Stimulated activated CD8-positive, alpha-beta memory T cell treated with anti-CD3 and anti-CD28 coated beads, Interleukin-12 subunit alpha, Interleukin-12 subunit beta, amount 100 ng/mL, for 1 hour (primary cell): ENCODE data around the gene C22orf23.
"Not testable (repeated sequence)": the region's sequence is repeated elsewhere in the genome, so short reads cannot be mapped to it uniquely, and the experiment has no call there.

Experiments used
- DNase-seq: peaks from one replicate; pipeline ENCODE4 v3.0.0-alpha.2; 2020; ENCODE audit warnings: low read depth

C22orf23 gene

GRCh38 chr22:37982151-37982785 is 28.9 kb upstream of the C22orf23 start:
- DNase-seq: no peak

DNA sequence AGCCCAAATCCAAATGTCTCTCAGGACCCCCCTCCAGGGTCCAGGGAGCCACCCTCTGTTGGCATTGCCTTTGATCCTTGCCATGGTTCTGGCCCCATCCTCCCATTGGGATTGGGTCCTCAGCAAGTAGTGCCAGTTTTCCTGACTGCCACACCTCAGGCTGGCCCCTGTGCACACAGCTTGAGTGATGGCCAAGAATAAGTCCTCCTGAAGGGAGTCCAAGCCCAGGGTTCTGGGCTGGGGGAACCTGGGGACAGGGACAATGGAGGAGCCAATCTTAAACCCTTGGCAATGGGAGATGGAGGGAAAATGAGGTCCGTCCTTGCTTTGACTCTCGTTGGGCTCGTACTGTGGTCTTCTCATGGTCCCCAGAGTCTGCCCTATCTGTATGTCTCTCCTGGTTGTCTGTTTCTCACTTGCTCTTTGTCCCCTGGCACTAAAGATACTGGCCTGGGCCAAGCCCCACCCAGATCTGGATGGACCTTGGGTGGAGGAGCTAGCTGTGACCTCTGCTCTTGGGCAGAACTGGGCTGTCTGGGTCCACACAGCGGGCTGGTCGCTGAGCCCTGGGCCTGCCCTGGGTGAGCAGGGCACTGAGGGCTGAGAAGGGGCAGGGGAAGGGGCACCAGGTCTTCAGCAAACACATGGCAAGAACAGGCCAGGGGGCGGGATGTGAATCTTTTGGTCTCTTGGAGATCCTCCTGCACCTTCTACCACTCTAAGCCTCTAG is 28.0 kb upstream of the C22orf23 start:
- DNase-seq: no peak

- DNase-seq: no peak
Observed at GRCh38 chr22:37979782-37980181, 26.4 kb upstream of the C22orf23 start.

GRCh38 chr22:37976547-37976946 is 23.1 kb upstream of the C22orf23 start:
- DNase-seq: no peak

DNA sequence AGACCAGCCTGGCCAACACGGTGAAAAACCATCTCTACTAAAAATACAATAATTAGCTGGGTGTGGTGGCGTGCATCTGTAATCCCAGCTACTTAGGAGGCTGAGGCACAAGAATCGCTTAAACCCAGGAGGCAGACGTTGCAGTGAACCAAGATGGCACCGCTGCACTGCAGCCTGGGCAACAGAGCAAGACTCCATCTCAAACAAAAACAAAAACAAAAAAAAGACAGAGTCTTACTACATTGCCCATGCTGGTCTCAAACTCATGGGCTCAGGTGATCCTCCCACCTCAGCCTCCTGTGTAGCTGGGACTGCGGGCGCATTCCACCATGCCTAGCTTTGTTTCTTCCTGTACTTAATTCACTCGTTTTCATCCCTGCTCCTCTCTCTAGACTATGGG is 22.6 kb upstream of the C22orf23 start:
- not testable (repeated sequence) for DNase-seq

DNA sequence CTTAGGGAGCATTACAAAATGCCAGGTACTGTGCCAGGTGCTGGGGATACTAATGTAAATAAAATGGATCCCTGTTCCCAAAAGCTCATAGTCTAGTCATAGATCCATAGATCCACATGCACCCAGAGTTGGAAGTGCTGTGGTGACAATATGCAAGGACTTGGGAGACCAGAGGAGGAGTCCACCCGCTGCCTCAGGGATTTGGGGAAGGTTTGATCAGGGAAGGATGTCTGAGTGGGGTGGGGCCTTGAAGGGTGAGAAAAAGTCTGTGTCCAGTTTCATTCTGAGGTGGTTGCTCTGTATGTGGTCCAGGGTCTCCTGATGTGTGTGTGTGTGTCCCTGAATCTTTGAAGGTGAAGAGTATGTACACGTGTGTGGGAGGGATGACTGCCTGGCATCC is 21.8 kb upstream of the C22orf23 start:
- DNase-seq: no peak

- DNase-seq: no peak
Observed at GRCh38 chr22:37973271-37974170, 20.1 kb upstream of the C22orf23 start.

DNA sequence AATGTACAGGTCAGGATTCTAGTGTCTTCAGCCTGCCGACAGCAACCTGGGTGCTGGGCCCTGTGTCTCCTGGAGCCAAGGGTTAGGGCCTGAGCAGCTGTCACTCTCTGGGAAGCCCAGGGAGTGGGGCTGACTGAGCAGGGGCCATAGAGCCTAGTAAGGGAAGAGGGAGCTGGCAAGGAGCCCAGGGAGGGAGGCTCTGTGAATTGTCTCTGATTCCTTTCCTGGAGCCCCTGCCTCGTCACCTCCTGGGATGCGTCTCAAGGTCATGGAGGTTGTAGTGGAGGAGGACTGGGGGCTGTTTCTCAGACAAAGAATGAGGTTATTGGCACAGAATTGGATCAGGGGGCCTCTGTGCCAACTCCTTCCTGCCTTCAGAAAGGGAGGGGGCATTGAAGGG is 19.1 kb upstream of the C22orf23 start:
- no peak for DNase-seq

DNA sequence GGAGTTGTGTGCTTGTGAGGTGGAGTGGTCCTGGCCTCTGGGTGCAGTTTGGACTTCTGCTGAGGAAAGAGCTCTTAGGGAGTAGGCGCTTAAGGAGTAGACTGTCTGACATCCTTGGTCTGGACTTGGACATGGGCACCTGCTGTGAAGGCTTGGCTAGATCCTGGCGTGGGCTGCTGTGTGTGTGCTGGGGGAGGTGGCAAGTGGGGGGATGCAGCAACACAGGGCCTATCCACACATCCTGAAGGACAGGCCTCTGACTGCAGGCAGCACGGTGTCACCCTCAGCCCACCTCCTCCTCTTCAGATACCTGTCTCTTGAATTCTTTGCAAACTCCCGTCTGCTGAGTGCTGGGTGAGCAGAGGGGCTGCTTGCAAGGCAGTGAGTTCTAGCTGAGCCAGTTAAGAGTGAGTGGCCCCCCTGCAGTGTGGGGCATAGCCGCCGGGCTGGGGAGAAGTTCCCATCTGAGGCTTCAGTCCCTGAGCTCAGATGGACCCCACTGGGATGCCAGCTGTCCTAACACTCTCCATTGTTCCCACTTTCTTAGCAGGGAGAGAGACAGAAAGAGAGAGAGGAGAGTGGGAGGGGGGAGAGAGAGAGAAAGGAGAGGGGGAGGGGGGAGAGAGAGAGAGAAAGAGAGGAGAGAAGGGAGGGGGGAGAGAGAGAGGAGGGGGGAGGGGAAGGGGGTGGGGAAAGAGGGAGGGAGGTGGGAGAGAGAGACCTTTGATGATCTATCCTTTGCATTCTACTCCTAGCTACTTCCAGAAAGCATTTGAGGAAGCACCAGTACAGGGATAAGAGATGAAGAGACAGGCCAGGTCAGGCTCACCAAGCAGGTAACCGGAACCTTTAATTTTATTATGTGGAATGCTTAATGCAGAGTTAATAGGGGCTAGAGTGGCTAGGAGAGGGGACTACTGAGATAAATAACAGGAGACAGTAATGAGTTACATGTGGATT is 18.4 kb upstream of the C22orf23 start:
- no peak for DNase-seq

- no peak for DNase-seq
Observed at GRCh38 chr22:37970864-37971263, 17.5 kb upstream of the C22orf23 start.

DNA sequence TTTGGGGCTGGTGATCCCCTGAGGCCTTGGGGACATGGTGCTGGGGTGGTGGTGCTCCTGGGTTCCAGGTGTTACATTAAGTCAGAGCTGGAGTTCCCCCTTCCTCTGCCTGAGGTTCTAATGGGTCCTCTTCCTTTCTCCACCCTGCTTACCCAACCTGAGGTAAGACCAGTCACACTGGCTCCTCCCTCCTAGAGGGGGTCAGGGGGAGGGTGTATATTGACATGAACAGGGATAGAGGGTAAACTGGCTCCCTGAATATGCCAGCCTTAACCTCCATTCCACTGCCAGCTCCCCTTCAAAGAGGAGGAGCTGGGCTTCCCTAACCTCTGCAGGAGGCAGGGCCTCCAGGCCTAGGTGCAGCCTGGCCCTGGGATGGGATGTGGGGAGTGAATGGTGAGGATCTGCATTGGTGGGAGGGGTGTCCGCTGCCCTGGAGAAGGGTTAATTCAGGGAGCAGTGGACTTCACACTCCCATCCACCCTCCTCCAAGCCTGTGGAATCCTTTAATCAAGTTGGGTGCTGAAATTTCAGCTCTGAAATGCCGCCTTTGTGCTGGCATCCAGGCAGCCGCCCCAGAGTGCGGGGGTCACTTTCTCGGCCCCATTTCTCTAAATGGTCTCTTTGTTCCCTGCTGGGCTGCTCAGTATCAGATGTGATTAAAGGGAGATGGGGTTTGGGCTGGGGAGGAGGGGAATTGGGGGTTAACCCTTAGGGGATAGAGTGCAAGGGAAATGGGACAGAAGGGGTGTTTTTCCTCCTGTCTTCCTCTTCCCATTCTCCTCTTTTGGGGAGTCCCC is 15.3 kb upstream of the C22orf23 start:
- no peak for DNase-seq

GRCh38 chr22:37967637-37968451 is 14.4 kb upstream of the C22orf23 start:
- DNase-seq: no peak

DNA sequence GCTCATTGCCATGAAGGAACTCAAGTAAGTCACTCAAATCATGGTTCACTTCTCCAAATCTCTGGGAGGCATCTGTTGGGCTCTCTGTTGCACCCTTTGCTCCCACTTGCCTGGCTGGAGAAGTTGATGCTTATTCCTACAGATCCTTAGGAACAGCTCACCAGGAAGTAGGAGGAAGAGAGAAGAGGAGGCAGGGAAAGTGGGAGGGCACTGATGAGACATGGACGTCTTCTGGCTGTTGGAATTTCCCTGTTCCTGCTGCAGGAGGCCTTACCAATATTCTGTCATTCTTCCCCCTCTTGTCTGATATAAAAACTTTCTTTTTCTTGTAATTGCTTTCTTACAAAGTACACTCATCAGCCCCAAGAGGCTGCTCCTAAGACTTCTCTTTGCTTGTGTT is 13.7 kb upstream of the C22orf23 start:
- DNase-seq: no peak

DNA sequence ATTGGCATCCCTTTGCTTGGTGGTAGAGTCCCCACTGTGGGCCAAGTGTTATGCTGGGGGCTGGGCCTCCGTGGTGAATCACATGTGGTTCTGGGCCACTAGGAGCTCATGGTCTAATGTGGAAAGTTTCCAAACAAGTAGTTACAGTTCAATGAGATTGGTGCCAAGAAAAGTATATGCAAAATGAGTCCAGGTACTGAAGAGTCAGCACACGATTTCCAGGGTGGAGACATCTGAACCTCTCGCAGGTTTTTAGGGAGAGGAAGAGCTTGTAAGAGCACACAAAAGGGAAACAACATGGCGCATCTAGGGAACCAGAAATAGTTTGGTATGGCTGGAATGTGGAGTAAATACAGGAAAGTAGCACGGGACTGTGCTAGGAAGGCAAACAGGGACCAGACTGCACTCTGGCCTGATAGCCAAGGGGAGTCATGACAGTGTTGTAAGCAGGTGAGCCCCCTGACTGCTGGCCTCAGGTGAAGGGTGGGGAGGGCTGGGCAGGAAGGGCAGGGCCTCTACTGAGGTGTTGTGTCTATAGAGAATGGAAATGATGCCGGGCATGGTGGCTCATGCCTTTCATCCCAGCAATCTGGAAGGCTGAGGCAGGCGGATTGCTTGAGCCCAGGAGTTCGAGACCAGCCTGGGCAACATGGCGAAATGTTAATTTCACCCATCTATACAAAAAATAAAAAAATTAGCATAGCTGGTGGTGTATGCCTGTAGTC is 12.7 kb upstream of the C22orf23 start:
- no peak for DNase-seq

GRCh38 chr22:37961062-37961461 is 7.7 kb upstream of the C22orf23 start:
- DNase-seq: no peak

GRCh38 chr22:37959231-37959825 is 5.9 kb upstream of the C22orf23 start:
- no peak for DNase-seq

DNA sequence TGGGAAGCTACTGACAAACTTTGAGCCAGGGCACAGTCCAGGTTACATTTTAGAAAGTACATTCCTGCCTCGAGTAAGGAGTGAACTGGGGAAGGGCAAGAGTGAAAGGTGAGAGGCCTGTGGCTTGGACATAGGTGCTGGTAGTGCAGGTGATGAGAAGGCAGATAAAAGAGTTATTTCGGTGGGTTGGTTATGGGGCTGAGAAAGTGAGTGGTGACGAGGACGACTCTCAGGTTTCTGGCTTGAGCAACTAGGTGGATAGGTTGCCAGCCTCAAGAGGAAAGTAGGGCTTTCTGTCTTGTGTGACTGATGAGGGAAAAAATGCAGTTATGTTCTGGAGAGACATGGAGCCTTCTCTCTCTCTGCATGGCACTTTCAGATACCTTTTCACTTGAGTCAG is 3.8 kb upstream of the C22orf23 start:
- no peak for DNase-seq

GRCh38 chr22:37955825-37956397 is 2.5 kb upstream of the C22orf23 start:
- not testable (repeated sequence) for DNase-seq

GRCh38 chr22:37954686-37955085 is 1.3 kb upstream of the C22orf23 start:
- no peak for DNase-seq
